Peyer's patch (tissue), 4 donors: Measurements from ENCODE around the gene ABCE1. TPM values are rescaled to one million over a fixed set of nuclear protein-coding genes. Genes with fewer than 3 reads are reported as not detected.

Experiments
- DNase-seq, 3 donors: peaks; one replicate each; pipeline ENCODE4 v3.0.0-alpha.2; 2017 to 2019
- H3K27ac ChIP-seq, 4 donors: fragments of 200-600 bp; sonication (generic); one replicate each; pipeline ENCODE4 v1.5.1; 2016 to 2019
- H3K27me3 ChIP-seq, 2 donors: fragments of 200-600 bp; sonication (generic); one replicate each; pipeline ENCODE4 v1.5.1; 2019
- H3K36me3 ChIP-seq, 3 donors: fragments of 200-600 bp; sonication (generic); one replicate each; pipeline ENCODE4 v1.5.1; 2016 to 2019
- H3K4me1 ChIP-seq, 4 donors: fragments of 200-600 bp; sonication (generic); one replicate each; pipeline ENCODE4 v1.5.1; 2016 to 2019
- H3K4me3 ChIP-seq, 4 donors: fragments of 200-600 bp; sonication (generic); 1 replicate in 3 of 4; 2 replicates in 1 of 4; pipeline ENCODE4 v1.5.1; 2016 to 2019; ENCODE audit warnings: mild to moderate bottlenecking in 1 of 4
- H3K9me3 ChIP-seq, 4 donors: fragments of 200-600 bp; sonication (generic); one replicate each; pipeline ENCODE4 v1.5.1; 2016 to 2019; ENCODE audit warnings: mild to moderate bottlenecking in 1 of 4
- POLR2A ChIP-seq, 2 donors: fragments of 450-650 bp; IDR thresholded peaks; one replicate each; pipeline ENCODE4 v1.5.1; 2017; ENCODE audit warnings: antibody characterized with exemption in 2 of 2, mild to moderate bottlenecking in 2 of 2, moderate library complexity in 2 of 2
- total RNA-seq, 4 donors: library from RNA; depleted of rRNA; stranded (reverse); fragments of >200 nt; gene quantifications; one replicate each; pipeline ENCODE4 v1.1.0, GENCODE V29; 2016
- TF ChIP-seq, protein P1 (sequence below), 6 experiments: fragments of 450-650 bp in 4 of 6; fragments of 200-600 bp in 2 of 6; sonication (generic) in 1 of 6; IDR thresholded peaks; one replicate each; pipeline ENCODE4 v1.5.1; 2017 to 2019; ENCODE audit warnings: antibody characterized with exemption in 6 of 6, mild to moderate bottlenecking in 3 of 6, moderate library complexity in 1 of 6

ABCE1 gene
- total RNA-seq, 4 donors from 2014 or later, result 15.4 to 56.9 (median 32.9) TPM

DNA sequence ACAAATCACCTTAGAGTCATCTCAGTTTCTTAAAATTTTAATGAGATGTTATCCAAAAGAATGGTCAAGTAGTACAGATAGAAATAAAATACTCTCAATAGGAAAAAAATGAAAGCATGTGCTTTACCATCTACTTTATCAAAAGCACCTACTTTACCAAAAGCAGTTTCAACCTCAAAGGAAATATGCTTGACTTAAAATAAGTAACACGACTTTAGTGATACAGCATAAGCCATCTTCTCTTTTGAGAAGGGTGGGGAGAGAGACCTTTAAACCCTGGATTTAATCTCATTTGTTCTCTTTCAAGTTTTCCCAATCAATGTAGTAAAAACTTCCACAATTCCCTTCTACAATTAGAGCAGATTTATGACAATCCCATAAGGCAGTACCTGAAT lies 55.8 kb downstream of the ABCE1 start:
- no peak overlapping the region for H3K27ac ChIP-seq
- no peak overlapping the region for H3K4me3 ChIP-seq
- no peaks in the 10 kb centered on the region for H3K9me3 ChIP-seq
- H3K27me3 ChIP-seq, result no peaks in the 10 kb centered on the region
- no peaks in the 10 kb centered on the region for H3K4me1 ChIP-seq
- H3K36me3 ChIP-seq, result peaks cover 0 to 82% (median 0%) of the 10 kb centered on the region in 3 donors
- no peak for DNase-seq
- no peak for TF ChIP-seq POLR2A (IDR thresholded peaks at IDR 0.05)
- TF ChIP-seq, protein P1, sequence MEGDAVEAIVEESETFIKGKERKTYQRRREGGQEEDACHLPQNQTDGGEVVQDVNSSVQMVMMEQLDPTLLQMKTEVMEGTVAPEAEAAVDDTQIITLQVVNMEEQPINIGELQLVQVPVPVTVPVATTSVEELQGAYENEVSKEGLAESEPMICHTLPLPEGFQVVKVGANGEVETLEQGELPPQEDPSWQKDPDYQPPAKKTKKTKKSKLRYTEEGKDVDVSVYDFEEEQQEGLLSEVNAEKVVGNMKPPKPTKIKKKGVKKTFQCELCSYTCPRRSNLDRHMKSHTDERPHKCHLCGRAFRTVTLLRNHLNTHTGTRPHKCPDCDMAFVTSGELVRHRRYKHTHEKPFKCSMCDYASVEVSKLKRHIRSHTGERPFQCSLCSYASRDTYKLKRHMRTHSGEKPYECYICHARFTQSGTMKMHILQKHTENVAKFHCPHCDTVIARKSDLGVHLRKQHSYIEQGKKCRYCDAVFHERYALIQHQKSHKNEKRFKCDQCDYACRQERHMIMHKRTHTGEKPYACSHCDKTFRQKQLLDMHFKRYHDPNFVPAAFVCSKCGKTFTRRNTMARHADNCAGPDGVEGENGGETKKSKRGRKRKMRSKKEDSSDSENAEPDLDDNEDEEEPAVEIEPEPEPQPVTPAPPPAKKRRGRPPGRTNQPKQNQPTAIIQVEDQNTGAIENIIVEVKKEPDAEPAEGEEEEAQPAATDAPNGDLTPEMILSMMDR (IDR thresholded peaks at IDR 0.05), result no peak

DNA sequence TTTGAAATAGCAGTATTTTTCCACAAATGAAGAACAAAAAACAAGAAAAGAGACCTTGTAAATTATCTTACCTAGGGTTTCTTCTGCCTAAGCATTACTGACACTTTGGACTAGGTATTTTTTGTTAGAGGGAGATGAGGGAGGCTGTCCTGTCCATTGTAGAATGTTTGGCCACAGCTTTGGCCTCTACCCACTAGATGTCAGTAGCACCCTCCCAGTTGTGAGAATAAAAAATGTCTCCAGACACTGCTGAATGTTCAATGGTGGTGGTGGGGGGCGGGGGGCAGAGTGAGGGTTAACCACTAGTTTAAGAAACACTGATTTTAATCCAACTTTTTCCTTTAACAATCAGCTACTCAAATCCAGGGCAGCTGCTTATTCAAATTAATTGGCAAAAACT lies 56.5 kb downstream of the ABCE1 start:
- Histone ChIP-seq H3K27ac (no peak overlapping the region), H3K36me3 (peaks cover 0 to 80% (median 0%) of the 10 kb centered on the region in 3 donors), H3K9me3 (no peaks in the 10 kb centered on the region), H3K27me3 (no peaks in the 10 kb centered on the region), H3K4me1 (no peaks in the 10 kb centered on the region), H3K4me3 (no peak overlapping the region)
- no peak for DNase-seq
- TF ChIP-seq POLR2A (IDR thresholded peaks at IDR 0.05), result no peak
- TF ChIP-seq, protein P1 (IDR thresholded peaks at IDR 0.05), result peak in 4 of 6 experiments; percentile 27 to 39 (median 34)

DNA sequence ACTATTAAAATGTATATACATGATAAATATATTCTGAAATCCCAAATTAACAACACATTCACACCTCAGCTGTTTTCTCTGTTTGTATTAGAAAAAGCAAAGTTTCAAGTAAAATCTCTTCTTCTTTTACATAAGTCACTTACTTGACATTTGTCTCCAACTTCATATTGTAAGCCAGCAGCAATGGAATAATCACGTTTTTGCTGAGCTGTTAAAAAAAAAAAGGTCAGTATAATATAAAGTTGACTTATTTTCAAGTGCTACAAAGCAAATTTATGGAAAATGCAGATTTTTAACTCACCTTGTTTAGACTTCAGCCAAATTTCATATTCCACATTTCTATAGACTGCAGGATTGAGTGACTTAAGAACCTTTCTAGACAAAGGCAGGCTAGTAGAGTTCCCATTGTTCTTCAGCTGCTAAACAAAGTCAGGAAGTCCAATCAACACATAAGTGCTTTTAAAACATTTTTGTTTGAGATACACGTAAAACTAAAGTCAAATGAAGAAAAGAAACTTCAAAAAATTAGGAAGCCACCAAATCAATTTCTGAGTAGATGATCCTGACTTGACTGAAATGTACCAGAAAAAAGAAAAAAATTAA lies 57.3 kb downstream of the ABCE1 start:
- Histone ChIP-seq H3K36me3 (peaks cover 0 to 79% (median 0%) of the 10 kb centered on the region in 3 donors), H3K4me3 (no peak overlapping the region), H3K9me3 (no peaks in the 10 kb centered on the region), H3K4me1 (no peaks in the 10 kb centered on the region), H3K27ac (no peak overlapping the region), H3K27me3 (no peaks in the 10 kb centered on the region)
- no peak for TF ChIP-seq POLR2A (IDR thresholded peaks at IDR 0.05)
- TF ChIP-seq, protein P1 (IDR thresholded peaks at IDR 0.05), result no peak
- DNase-seq, result no peak

DNA sequence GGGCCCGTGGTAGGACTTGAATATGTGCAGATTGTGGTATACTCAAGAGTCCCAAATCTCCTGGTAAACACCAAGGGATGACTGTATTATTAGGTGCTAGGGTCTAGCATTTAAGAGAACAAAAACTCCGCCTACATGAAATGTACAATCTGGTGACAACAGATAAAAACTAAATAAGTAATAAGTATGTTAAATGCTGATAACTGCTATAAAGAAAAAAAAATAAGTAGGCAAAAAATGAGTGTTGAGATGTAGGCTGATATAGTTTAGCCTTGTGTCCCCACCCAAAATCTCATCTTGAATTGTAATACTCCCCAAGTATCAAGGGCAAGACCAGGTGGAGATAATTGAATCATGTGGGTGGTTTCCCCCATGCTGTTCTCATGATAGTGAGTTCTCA lies 58.9 kb downstream of the ABCE1 start:
- Histone ChIP-seq H3K27me3 (no peaks in the 10 kb centered on the region), H3K36me3 (peaks cover 0 to 80% (median 0%) of the 10 kb centered on the region in 3 donors), H3K27ac (no peak overlapping the region), H3K4me3 (no peak overlapping the region), H3K4me1 (no peaks in the 10 kb centered on the region), H3K9me3 (no peaks in the 10 kb centered on the region)
- DNase-seq, result no peak
- TF ChIP-seq POLR2A (IDR thresholded peaks at IDR 0.05), result no peak
- TF ChIP-seq, protein P1 (IDR thresholded peaks at IDR 0.05), result no peak

DNA sequence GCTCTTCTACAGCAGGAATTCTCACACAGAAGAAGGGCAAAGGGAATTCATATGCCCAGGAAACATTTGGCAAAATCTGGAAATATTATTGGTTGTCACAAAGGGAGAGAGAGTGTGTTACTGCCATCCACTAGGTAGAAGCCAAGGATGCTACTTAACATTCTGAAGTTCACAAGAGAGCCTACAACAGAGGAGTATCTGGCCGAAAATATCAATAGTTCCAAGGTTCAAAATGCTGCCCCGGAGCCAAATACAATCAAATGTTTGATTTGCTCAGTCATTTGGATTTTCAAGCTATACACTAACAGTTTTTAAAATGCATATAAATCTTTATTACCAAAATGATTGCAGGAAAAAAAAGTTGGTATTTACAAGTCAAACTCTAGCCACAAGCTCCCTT lies 63.4 kb downstream of the ABCE1 start:
- Histone ChIP-seq H3K4me1 (no peaks in the 10 kb centered on the region), H3K4me3 (no peak overlapping the region), H3K27me3 (no peaks in the 10 kb centered on the region), H3K9me3 (no peaks in the 10 kb centered on the region), H3K36me3 (peaks cover 0 to 80% (median 0%) of the 10 kb centered on the region in 3 donors), H3K27ac (no peak overlapping the region)
- no peak for TF ChIP-seq POLR2A (IDR thresholded peaks at IDR 0.05)
- TF ChIP-seq, protein P1 (IDR thresholded peaks at IDR 0.05), result no peak
- no peak for DNase-seq
